GM12874 (cell line): ENCODE data around the gene TMEM266.

Experiments used
- TF ChIP-seq, protein P1 (sequence below): IDR thresholded peaks from 2 replicates; pipeline ENCODE4 v1.5.1; 2011; ENCODE audit warnings: low read depth, mild to moderate bottlenecking, control low read depth, low read length, moderate library complexity; ENCODE audit not compliant: insufficient read depth

TMEM266 gene

GRCh38 chr15:76061700-76062099 is 1.9 kb downstream of the TMEM266 start:
- TF ChIP-seq, protein P1, sequence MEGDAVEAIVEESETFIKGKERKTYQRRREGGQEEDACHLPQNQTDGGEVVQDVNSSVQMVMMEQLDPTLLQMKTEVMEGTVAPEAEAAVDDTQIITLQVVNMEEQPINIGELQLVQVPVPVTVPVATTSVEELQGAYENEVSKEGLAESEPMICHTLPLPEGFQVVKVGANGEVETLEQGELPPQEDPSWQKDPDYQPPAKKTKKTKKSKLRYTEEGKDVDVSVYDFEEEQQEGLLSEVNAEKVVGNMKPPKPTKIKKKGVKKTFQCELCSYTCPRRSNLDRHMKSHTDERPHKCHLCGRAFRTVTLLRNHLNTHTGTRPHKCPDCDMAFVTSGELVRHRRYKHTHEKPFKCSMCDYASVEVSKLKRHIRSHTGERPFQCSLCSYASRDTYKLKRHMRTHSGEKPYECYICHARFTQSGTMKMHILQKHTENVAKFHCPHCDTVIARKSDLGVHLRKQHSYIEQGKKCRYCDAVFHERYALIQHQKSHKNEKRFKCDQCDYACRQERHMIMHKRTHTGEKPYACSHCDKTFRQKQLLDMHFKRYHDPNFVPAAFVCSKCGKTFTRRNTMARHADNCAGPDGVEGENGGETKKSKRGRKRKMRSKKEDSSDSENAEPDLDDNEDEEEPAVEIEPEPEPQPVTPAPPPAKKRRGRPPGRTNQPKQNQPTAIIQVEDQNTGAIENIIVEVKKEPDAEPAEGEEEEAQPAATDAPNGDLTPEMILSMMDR: no peak

- TF ChIP-seq, protein P1: no peak
Observed at GRCh38 chr15:76062286-76062685, 2.5 kb downstream of the TMEM266 start.

DNA sequence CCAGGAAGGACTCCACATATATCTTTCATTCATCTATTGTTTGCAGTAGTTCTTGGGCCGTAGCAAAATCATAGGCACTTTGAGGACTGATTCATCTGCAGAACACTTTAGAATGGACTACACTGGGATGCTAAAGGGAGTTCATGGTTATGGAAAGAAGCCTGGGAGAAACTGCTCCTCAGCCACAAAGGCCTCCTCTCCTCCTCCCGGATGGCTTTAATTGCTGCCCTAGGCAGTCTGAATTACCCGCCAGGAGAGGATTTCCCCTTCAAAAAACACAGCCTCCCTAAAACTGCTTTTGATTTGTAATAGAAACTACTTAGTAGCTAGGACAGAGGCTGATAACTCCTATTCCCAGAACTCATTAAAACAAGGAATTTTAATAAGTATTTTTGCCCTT is 4.6 kb downstream of the TMEM266 start:
- TF ChIP-seq, protein P1: no peak

- TF ChIP-seq, protein P1: no peak
Observed at GRCh38 chr15:76065245-76065644, 5.5 kb downstream of the TMEM266 start.

DNA sequence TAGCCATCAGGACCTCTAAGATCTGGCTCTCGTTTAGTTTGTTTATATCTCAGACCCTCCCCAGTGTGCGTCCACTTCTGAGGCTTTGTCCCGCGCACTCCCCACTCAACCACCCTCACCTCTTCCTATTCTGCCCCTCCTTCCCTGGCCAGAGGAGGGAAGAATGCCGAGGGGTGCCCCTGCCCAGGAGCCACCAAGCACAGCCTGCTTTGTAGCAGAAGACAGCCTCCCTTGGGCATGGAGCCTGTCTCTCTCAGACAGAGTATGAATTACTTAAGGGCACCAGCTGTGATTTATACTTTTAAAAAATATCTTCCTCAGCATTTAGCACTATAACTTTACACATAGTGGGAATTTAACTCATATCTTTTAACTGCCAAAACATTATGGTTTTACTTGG is 6.0 kb downstream of the TMEM266 start:
- TF ChIP-seq, protein P1: no peak

GRCh38 chr15:76070192-76070591 is 10.4 kb downstream of the TMEM266 start:
- TF ChIP-seq, protein P1: no peak

DNA sequence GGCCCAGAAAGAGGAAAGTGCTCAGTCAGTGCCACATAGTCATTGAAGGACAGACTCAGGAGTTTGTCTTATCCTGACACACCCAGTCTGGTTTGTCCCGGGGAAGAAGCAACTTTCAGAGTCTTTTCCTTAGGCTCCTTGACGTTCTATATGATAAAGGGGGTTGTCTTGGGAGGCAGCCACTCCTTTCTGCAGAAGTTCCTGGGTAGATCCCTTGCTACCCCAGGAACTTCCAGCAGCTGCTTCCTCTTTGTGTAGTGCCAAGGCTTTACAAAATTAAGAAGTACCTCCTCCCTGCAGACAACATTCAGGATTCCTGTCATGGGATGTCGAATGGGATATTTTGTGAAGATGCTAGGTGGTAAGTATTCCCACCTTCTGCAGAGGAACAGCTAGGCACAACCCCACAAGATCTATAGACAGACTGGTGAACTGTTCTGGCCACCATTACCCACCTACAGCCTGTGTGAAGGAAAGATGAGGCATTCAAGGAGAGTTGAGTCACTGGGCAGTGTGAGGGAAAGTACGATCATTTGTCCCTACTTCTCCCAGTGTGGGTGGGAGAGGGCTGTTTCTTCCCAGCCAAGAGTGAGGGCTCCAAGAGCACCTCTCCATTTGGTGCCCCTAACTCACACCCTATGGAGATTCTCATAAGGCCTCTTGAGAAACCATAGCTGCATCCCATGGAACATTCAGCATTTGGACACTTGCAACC is 11.3 kb downstream of the TMEM266 start:
- TF ChIP-seq, protein P1: no peak
